GM23338 (cell line): ENCODE results near the gene FASN. TPM values are rescaled to one million over a fixed set of nuclear protein-coding genes. Genes with fewer than 3 reads are reported as not detected.

Source experiments
- ATAC-seq: fragments of 200-7000 bp; cut with Tn5 transposase; 3 replicates; pipeline ENCODE4 v1.9.1; 2020
- DNase-seq: peaks from one replicate; pipeline ENCODE4 v3.0.0-alpha.2; 2015; ENCODE audit warnings: low spot score
- H2AFZ ChIP-seq: fragments of 200-600 bp; sonication (generic); 2 replicates; pipeline ENCODE4 v1.8.0; 2016; ENCODE audit warnings: antibody characterized with exemption, mild to moderate bottlenecking, moderate library complexity
- H3F3A ChIP-seq: fragments of 200-600 bp; sonication (generic); replicated peaks from 2 replicates; pipeline ENCODE4 v1.8.0; 2017; ENCODE audit warnings: antibody characterized with exemption, mixed run types, low read depth
- H3K27ac ChIP-seq: fragments of 200-600 bp; sonication (generic); 2 replicates; pipeline ENCODE4 v1.6.1; 2016; ENCODE audit warnings: low read depth
- H3K27me3 ChIP-seq: fragments of 200-600 bp; sonication (generic); 2 replicates; pipeline ENCODE4 v1.8.0; 2016; ENCODE audit warnings: mild to moderate bottlenecking, mixed run types, moderate library complexity; ENCODE audit not compliant: insufficient read depth
- H3K36me3 ChIP-seq: fragments of 200-600 bp; sonication (generic); 2 replicates; pipeline ENCODE4 v1.8.0; 2016; ENCODE audit warnings: mild to moderate bottlenecking; ENCODE audit not compliant: insufficient read depth
- H3K4me1 ChIP-seq: fragments of 200-600 bp; sonication (generic); 2 replicates; pipeline ENCODE4 v1.8.0; 2016; ENCODE audit warnings: mild to moderate bottlenecking, moderate library complexity; ENCODE audit not compliant: insufficient read depth
- H3K4me2 ChIP-seq: fragments of 200-600 bp; sonication (generic); 2 replicates; pipeline ENCODE4 v1.7.1; 2017; ENCODE audit warnings: mixed run types
- H3K4me3 ChIP-seq: fragments of 200-600 bp; sonication (generic); 2 replicates; pipeline ENCODE4 v1.6.1; 2016; ENCODE audit warnings: mixed run types
- H3K79me2 ChIP-seq: fragments of 200-600 bp; sonication (generic); replicated peaks from 2 replicates; pipeline ENCODE4 v1.8.0; 2017; ENCODE audit warnings: mild to moderate bottlenecking; ENCODE audit not compliant: insufficient read depth
- H3K9me2 ChIP-seq: fragments of 200-600 bp; sonication (generic); 2 replicates; pipeline ENCODE4 v1.8.0; 2017; ENCODE audit not compliant: insufficient read depth
- H4K20me1 ChIP-seq: fragments of 200-600 bp; sonication (generic); replicated peaks from 2 replicates; pipeline ENCODE4 v1.8.0; 2017; ENCODE audit warnings: mild to moderate bottlenecking; ENCODE audit not compliant: insufficient read depth
- H3K27ac Mint-ChIP-seq: 2 replicates; pipeline ENCODE4 v1.8.0; 2020; ENCODE audit warnings: inconsistent platforms, mild to moderate bottlenecking, moderate library complexity, mixed read lengths
- H3K27me3 Mint-ChIP-seq: 3 replicates; pipeline ENCODE4 v1.8.0; 2022; ENCODE audit warnings: low read depth, mild to moderate bottlenecking, moderate library complexity, mixed read lengths, inconsistent platforms; ENCODE audit not compliant: insufficient read depth, poor library complexity
- H3K36me3 Mint-ChIP-seq: 3 replicates; pipeline ENCODE4 v1.8.0; 2021; ENCODE audit warnings: low read depth, mild to moderate bottlenecking, inconsistent platforms, moderate library complexity, mixed read lengths
- H3K4me1 Mint-ChIP-seq: 3 replicates; pipeline ENCODE4 v1.8.0; 2020; ENCODE audit warnings: mild to moderate bottlenecking, inconsistent platforms, mixed read lengths
- H3K4me3 Mint-ChIP-seq: 3 replicates; pipeline ENCODE4 v1.8.0; 2021; ENCODE audit warnings: moderate library complexity, mild to moderate bottlenecking, inconsistent platforms, mixed read lengths
- H3K9me3 Mint-ChIP-seq: 3 replicates; pipeline ENCODE4 v1.8.0; 2020; ENCODE audit warnings: moderate library complexity, mild to moderate bottlenecking, inconsistent platforms, mixed read lengths
- JUNB ChIP-seq: IDR thresholded peaks from one replicate; pipeline ENCODE4 v1.6.1; 2016; ENCODE audit warnings: antibody characterized with exemption; ENCODE audit not compliant: unreplicated experiment
- POLR2AphosphoS5 ChIP-seq: IDR thresholded peaks from 2 replicates; pipeline ENCODE4 v1.6.1; 2016; ENCODE audit warnings: antibody characterized with exemption, low read depth
- STAT1 ChIP-seq: IDR thresholded peaks from one replicate; pipeline ENCODE4 v1.6.1; 2016; ENCODE audit warnings: antibody characterized with exemption; ENCODE audit not compliant: unreplicated experiment
- polyA plus RNA-seq: library from polyadenylated mRNA; unstranded; fragments of >200 nt; fragmentation: Nextera tagmentation; extraction: Ambion mirVana; gene quantifications from 2 replicates; pipeline ENCODE4 v1.2.1, GENCODE V29; 2016
- total RNA-seq: library from RNA; depleted of rRNA; stranded (reverse); fragments of >200 nt; shearing (Covaris generic); gene quantifications from 2 replicates; pipeline ENCODE4 v1.2.3, GENCODE V29; 2014
- TF ChIP-seq, protein P1 (sequence below): IDR thresholded peaks from 2 replicates; pipeline ENCODE4 v1.6.1; 2016; ENCODE audit warnings: antibody characterized with exemption
- TF ChIP-seq, protein P2 (sequence below): fragments of 250-450 bp; sonication (Bioruptor Pico); IDR thresholded peaks from 2 replicates; pipeline ENCODE4 v1.5.0; 2020; ENCODE audit warnings: mild to moderate bottlenecking, moderate library complexity
- TF ChIP-seq, protein P3 (sequence below), 2 experiments: fragments of 200-600 bp in 1 of 2; sonication (generic) in 1 of 2; conservative IDR thresholded peaks; 2 replicates each; pipeline versions ENCODE4 v1.5.1 to v1.6.1; 2016 to 2017; ENCODE audit warnings: antibody characterized with exemption in 2 of 2, low read depth in 2 of 2, mild to moderate bottlenecking in 2 of 2, moderate library complexity in 1 of 2
- TF ChIP-seq, protein P4 (sequence below): IDR thresholded peaks from one replicate; pipeline ENCODE4 v1.6.1; 2018; ENCODE audit warnings: antibody characterized with exemption; ENCODE audit not compliant: unreplicated experiment

The FASN gene
- total and polyA plus RNA-seq, 2 experiments from 2014 or later: 120 to 849 TPM

DNA sequence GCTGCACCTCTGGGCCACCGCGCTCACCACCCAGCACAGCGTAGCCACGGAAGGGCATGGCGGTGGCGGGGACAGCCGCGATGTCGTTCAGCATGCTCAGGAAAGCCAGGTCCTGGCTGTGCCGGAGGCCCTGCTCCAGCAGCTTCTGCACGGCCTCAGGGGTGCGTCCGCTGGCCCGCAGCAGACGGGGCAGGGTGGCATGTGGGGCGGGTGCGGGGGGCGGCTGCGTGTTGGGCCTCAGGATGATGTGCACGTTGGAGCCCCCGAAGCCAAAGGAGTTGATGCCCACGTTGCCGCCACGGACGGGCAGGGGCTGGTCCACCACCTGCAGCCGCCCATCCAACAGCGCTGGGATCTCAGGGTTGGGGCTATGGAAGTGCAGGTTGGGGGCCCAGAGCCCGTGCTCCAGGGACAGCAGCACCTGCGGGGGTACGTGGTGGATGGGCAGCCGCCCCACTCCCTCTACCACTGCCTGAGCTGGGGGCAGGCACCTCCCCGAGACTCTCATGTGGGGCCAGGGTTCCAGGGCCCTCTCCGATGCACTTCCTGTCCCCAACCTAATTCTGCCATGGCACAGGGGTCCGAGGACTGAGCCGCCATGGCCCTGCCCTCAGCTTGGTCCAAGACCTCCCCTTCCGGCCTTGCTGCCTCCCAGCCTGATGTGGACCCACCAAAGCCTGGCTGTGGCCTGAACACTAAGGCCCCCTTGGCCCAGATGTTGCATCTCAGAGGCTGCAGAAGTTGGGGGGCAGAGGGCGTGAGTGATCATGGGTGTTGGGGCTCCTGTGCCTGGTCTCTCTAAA lies 6.6 kb downstream of the FASN start (continued):
- TF ChIP-seq, protein P1, sequence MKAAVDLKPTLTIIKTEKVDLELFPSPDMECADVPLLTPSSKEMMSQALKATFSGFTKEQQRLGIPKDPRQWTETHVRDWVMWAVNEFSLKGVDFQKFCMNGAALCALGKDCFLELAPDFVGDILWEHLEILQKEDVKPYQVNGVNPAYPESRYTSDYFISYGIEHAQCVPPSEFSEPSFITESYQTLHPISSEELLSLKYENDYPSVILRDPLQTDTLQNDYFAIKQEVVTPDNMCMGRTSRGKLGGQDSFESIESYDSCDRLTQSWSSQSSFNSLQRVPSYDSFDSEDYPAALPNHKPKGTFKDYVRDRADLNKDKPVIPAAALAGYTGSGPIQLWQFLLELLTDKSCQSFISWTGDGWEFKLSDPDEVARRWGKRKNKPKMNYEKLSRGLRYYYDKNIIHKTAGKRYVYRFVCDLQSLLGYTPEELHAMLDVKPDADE: no peak
- TF ChIP-seq POLR2AphosphoS5 (no peak), STAT1 (no peak)
- TF ChIP-seq, protein P2, sequence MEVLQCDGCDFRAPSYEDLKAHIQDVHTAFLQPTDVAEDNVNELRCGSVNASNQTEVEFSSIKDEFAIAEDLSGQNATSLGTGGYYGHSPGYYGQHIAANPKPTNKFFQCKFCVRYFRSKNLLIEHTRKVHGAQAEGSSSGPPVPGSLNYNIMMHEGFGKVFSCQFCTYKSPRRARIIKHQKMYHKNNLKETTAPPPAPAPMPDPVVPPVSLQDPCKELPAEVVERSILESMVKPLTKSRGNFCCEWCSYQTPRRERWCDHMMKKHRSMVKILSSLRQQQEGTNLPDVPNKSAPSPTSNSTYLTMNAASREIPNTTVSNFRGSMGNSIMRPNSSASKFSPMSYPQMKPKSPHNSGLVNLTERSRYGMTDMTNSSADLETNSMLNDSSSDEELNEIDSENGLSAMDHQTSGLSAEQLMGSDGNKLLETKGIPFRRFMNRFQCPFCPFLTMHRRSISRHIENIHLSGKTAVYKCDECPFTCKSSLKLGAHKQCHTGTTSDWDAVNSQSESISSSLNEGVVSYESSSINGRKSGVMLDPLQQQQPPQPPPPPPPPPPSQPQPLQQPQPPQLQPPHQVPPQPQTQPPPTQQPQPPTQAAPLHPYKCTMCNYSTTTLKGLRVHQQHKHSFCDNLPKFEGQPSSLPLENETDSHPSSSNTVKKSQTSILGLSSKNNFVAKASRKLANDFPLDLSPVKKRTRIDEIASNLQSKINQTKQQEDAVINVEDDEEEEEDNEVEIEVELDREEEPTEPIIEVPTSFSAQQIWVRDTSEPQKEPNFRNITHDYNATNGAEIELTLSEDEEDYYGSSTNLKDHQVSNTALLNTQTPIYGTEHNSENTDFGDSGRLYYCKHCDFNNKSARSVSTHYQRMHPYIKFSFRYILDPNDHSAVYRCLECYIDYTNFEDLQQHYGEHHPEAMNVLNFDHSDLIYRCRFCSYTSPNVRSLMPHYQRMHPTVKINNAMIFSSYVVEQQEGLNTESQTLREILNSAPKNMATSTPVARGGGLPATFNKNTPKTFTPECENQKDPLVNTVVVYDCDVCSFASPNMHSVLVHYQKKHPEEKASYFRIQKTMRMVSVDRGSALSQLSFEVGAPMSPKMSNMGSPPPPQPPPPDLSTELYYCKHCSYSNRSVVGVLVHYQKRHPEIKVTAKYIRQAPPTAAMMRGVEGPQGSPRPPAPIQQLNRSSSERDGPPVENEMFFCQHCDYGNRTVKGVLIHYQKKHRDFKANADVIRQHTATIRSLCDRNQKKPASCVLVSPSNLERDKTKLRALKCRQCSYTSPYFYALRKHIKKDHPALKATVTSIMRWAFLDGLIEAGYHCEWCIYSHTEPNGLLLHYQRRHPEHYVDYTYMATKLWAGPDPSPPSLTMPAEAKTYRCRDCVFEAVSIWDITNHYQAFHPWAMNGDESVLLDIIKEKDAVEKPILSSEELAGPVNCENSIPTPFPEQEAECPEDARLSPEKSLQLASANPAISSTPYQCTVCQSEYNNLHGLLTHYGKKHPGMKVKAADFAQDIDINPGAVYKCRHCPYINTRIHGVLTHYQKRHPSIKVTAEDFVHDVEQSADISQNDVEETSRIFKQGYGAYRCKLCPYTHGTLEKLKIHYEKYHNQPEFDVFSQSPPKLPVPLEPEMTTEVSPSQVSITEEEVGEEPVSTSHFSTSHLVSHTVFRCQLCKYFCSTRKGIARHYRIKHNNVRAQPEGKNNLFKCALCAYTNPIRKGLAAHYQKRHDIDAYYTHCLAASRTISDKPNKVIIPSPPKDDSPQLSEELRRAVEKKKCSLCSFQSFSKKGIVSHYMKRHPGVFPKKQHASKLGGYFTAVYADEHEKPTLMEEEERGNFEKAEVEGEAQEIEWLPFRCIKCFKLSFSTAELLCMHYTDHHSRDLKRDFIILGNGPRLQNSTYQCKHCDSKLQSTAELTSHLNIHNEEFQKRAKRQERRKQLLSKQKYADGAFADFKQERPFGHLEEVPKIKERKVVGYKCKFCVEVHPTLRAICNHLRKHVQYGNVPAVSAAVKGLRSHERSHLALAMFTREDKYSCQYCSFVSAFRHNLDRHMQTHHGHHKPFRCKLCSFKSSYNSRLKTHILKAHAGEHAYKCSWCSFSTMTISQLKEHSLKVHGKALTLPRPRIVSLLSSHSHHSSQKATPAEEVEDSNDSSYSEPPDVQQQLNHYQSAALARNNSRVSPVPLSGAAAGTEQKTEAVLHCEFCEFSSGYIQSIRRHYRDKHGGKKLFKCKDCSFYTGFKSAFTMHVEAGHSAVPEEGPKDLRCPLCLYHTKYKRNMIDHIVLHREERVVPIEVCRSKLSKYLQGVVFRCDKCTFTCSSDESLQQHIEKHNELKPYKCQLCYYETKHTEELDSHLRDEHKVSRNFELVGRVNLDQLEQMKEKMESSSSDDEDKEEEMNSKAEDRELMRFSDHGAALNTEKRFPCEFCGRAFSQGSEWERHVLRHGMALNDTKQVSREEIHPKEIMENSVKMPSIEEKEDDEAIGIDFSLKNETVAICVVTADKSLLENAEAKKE (CRISPR knock-in tag): no peak

DNA sequence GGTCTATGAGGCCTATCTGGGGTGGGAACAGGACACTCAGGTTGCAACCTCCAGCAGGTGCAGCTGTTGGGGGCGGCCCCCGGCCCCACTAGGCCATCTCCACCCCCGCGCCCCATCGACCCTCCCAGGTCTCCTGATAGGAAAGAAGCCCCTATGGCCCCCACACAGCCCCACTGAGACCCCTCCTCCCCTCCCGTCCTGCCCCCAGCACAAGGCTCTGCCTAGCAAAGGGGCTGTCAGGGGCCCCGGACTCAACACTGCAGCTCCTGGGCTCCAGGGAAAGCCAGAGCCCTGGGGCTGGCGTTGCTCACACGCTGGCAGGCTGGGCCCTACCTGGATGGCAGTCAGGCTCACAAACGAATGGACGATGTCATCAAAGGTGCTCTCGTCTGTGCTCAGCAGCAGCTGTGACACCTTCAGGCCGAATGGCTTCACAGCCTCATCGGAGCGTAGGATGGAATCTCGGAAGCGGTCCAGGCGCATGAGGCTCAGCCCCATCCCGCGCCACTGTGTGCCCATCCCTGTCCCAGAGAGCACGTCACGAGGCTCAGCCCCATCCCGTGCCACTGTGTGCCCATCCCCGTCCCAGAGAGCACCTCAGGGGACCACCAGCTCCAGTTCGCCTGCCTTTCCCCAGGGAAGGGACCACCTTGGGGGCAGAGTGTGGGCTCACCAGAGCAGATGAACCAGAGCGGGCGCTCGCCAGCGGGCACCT lies 7.3 kb downstream of the FASN start:
- no peak for ATAC-seq
- H3K36me3 ChIP-seq: peaks cover 18% of the 10 kb centered on the region; the same call in 1 of the 2 replicates

More for the DNA sequence above, 7.3 kb downstream of the FASN start:
- 0 out of 2 replicates have a peak, but pooled peaks cover 20% of the 10 kb centered on the region for H3F3A ChIP-seq
- peaks cover 30% of the 10 kb centered on the region for H4K20me1 ChIP-seq
- no peaks in the 10 kb centered on the region for H3K4me1 ChIP-seq
- TF ChIP-seq JUNB: no peak
- TF ChIP-seq, protein P3, sequence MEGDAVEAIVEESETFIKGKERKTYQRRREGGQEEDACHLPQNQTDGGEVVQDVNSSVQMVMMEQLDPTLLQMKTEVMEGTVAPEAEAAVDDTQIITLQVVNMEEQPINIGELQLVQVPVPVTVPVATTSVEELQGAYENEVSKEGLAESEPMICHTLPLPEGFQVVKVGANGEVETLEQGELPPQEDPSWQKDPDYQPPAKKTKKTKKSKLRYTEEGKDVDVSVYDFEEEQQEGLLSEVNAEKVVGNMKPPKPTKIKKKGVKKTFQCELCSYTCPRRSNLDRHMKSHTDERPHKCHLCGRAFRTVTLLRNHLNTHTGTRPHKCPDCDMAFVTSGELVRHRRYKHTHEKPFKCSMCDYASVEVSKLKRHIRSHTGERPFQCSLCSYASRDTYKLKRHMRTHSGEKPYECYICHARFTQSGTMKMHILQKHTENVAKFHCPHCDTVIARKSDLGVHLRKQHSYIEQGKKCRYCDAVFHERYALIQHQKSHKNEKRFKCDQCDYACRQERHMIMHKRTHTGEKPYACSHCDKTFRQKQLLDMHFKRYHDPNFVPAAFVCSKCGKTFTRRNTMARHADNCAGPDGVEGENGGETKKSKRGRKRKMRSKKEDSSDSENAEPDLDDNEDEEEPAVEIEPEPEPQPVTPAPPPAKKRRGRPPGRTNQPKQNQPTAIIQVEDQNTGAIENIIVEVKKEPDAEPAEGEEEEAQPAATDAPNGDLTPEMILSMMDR (conservative IDR thresholded peaks at IDR 0.05; ENCODE audit: low read depth in 2 of 2): no peak
- TF ChIP-seq STAT1: no peak
- TF ChIP-seq, protein P4, sequence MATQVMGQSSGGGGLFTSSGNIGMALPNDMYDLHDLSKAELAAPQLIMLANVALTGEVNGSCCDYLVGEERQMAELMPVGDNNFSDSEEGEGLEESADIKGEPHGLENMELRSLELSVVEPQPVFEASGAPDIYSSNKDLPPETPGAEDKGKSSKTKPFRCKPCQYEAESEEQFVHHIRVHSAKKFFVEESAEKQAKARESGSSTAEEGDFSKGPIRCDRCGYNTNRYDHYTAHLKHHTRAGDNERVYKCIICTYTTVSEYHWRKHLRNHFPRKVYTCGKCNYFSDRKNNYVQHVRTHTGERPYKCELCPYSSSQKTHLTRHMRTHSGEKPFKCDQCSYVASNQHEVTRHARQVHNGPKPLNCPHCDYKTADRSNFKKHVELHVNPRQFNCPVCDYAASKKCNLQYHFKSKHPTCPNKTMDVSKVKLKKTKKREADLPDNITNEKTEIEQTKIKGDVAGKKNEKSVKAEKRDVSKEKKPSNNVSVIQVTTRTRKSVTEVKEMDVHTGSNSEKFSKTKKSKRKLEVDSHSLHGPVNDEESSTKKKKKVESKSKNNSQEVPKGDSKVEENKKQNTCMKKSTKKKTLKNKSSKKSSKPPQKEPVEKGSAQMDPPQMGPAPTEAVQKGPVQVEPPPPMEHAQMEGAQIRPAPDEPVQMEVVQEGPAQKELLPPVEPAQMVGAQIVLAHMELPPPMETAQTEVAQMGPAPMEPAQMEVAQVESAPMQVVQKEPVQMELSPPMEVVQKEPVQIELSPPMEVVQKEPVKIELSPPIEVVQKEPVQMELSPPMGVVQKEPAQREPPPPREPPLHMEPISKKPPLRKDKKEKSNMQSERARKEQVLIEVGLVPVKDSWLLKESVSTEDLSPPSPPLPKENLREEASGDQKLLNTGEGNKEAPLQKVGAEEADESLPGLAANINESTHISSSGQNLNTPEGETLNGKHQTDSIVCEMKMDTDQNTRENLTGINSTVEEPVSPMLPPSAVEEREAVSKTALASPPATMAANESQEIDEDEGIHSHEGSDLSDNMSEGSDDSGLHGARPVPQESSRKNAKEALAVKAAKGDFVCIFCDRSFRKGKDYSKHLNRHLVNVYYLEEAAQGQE: no peak
- TF ChIP-seq POLR2AphosphoS5: peak; percentile 37; the same call in 1 of the 2 replicates
- Mint-ChIP-seq H3K4me3 (no peak overlapping the region), H3K9me3 (no peaks in the 10 kb centered on the region), H3K27ac (no peak overlapping the region), H3K4me1 (no peaks in the 10 kb centered on the region; the same call in 2 of the 3 replicates), H3K36me3 (peaks cover 60% of the 10 kb centered on the region; the same call in 2 of the 3 replicates), H3K27me3 (peaks cover 9% of the 10 kb centered on the region)
- H2AFZ ChIP-seq: no peak overlapping the region
- H3K4me3 ChIP-seq: no peak overlapping the region
- H3K27ac ChIP-seq: no peak overlapping the region
- H3K9me2 ChIP-seq: no peaks in the 10 kb centered on the region
- H3K4me2 ChIP-seq: no peak overlapping the region
- peaks cover 19% of the 10 kb centered on the region for H3K79me2 ChIP-seq
- no peak for DNase-seq
- no peaks in the 10 kb centered on the region for H3K27me3 ChIP-seq
